AG10803 (cell line): Measurements from ENCODE around the gene TMEM244.
"Not testable (repeated sequence)": the region's sequence is repeated elsewhere in the genome, so short reads cannot be mapped to it uniquely, and the experiment has no call there.

ENCODE experiments used
- DNase-seq: peaks from one replicate; pipeline ENCODE4 v3.0.0; 2010; ENCODE audit warnings: low read depth
- H3K4me3 ChIP-seq: 2 replicates; pipeline ENCODE4 v1.5.1; 2011; ENCODE audit warnings: mild to moderate bottlenecking, low read length, control low read depth
- TF ChIP-seq, protein P1 (sequence below): conservative IDR thresholded peaks from 2 replicates; pipeline ENCODE4 v1.5.1; 2011; ENCODE audit warnings: mild to moderate bottlenecking, low read length, control low read depth, inconsistent platforms

TMEM244 gene

DNA sequence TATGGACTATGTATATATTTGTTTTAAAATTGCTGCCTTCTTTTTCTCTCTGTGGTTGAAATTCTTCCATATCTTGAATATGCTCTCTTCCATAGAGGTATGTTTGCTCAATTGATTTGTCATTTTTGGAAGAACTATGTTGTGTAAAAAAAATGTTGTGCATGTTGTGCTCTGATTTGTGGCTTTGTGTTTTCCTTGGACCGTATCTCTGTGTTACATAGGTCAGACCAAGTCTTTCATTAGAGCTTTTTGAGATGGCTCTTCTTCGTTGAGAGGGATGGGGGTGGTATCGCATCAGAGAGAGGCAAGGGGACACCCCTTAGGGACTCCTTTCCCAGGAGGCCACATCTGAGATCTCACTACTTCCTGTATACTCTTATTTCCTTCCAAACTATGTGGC lies 43.8 kb downstream of the TMEM244 start:
- no peak overlapping the region for H3K4me3 ChIP-seq
- DNase-seq = no peak
- TF ChIP-seq, protein P1, sequence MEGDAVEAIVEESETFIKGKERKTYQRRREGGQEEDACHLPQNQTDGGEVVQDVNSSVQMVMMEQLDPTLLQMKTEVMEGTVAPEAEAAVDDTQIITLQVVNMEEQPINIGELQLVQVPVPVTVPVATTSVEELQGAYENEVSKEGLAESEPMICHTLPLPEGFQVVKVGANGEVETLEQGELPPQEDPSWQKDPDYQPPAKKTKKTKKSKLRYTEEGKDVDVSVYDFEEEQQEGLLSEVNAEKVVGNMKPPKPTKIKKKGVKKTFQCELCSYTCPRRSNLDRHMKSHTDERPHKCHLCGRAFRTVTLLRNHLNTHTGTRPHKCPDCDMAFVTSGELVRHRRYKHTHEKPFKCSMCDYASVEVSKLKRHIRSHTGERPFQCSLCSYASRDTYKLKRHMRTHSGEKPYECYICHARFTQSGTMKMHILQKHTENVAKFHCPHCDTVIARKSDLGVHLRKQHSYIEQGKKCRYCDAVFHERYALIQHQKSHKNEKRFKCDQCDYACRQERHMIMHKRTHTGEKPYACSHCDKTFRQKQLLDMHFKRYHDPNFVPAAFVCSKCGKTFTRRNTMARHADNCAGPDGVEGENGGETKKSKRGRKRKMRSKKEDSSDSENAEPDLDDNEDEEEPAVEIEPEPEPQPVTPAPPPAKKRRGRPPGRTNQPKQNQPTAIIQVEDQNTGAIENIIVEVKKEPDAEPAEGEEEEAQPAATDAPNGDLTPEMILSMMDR = no peak

DNA sequence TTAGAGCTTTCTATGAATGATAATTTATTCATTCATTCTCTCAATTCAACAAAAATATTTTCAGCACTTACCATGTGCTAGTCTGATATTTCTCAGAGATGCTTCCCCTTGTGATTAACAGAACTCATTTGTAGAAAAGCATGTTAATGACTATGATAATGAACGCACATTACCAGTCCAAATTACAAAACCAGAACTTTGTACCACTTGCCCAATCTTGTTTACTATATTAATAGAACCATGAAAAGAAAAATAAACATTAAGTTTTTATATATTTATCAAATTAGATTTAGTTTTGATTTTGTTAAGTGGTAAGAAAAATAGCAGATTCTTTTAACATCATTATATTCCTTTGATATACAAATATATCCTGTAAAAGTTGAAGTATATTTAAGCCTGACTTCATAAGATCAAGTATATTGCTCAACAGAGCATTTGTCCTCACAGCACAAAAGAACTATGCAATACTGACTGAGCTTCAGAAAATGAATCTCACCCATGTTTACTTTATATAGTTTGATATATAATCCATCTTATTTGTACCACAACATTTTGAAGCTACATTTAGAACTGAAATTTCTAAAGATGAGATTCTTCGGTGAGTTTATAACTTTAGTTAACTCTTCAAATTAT lies 48.9 kb downstream of the TMEM244 start:
- no peak for DNase-seq
- TF ChIP-seq, protein P1 = no peak
- H3K4me3 ChIP-seq = no peak overlapping the region

DNA sequence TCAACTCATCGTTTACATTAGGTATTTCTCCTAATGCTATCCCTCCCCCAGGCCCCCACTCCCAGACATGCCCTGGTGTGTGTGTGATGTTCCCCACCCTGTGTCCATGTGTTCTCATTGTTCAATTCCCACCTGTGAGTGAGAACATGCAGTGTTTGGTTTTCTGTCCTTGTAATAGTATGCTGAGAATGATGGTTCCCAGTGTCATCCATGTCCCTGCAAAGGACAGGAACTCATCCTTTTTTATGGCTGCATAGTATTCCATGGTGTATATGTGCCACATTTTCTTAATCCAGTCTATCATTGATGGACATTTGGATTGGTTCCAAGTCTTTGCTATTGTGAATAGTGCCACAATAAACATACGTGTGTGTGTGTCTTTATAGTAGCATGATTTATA lies 54.0 kb downstream of the TMEM244 start:
- not testable (repeated sequence) for H3K4me3 ChIP-seq, DNase-seq

DNA sequence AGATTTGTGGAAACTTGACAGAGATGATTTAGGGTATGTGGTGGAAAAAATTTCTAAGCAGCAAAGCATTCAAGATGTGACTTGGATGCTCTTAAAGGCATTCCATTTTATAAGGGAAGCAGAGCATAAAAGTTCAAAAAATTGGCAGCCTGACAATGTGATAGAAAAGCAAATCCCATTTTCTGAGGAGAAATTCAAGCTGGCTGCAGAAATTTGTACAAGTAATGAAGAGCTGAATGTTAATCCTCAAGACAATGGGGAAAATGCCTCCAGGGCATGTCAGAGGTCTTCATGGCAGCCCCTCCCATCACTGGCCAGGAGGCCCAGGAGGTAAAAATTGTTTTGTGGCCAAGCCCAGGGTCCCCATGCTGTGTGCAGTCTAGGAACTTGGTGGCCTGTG lies 58.2 kb downstream of the TMEM244 start:
- not testable (repeated sequence) for DNase-seq, H3K4me3 ChIP-seq

DNA sequence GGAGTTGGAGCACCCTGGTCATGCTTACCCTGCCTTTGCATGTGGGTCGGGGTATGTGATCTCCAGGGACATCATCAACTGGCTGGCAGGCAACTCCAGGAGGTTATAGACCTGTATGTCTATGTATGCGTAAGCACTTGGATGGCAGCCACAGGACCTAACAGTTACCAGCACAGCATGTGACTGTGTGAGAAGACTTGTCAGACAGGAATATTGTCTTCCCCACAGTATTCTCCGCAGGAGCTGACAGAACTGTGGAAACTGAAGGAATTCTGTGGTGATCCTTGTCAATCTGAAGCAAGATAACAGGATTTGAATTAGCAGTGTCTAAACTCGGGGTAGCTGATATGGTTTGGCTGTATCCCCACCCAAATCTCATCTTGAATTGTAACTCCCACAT lies 59.2 kb downstream of the TMEM244 start:
- no peak overlapping the region for H3K4me3 ChIP-seq
- no peak for DNase-seq

DNA sequence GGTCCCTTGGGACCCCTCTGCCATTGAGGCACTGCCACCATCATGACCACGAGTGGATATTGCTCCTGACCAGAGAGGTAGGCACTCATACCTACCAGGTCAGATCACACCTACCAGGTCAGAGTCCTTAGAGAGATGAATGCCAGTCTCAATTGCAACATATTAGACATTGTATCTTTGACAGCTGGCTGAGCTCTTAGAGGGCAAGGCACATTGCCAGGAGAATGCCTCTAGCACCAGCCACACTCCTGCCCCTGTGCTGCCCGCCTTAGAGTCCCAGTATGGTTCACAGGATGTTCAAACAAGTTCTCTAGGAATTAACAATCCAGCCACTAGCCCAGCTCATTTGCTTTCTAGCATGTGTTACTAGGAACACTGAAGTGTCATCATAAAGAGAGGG lies 65.9 kb downstream of the TMEM244 start:
- TF ChIP-seq, protein P1 = no peak
- no peak overlapping the region for H3K4me3 ChIP-seq
- no peak for DNase-seq

More for the DNA sequence above, 59.2 kb downstream of the TMEM244 start:
- TF ChIP-seq, protein P1 = no peak

DNA sequence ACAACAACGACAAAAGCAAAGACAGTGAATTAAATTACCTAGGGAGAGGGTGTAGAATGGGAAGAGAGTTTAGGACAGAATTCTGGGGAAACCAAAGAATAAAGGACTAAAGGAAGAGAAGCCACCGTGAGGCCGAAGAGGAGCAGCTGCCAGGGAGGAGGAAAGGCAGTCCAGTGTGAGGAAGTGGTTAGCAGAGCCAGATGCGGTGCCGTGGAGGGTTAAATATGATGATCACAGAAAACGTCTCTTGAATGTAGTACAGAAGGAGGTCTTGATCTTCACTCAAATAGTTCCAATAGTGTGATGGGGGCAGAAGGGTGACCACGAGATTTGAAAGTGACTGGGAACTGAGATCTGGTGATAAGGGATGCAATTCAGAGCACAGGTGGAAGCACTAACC lies 67.7 kb downstream of the TMEM244 start:
- TF ChIP-seq, protein P1 = no peak
- no peak for DNase-seq
- no peak overlapping the region for H3K4me3 ChIP-seq

DNA sequence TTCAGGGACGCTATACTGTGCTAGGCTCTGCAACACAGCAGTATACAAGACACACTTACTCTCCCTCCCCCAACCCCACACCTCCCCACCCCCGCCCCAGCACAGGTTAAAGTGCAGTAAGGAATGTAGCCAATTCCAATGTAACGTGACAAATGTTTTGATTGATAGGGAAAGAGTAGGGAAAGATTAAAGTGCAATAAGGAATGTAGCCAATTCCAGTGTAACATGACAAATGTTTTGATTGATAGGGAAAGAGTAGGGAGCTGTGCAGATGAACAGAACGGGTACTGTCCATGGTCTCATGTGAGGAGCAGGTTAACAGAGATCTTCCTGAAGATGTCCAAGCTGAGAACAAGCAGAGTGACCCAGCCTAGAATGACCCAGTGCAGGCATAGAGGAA lies 69.1 kb downstream of the TMEM244 start:
- TF ChIP-seq, protein P1 = no peak
- H3K4me3 ChIP-seq = no peak overlapping the region
- DNase-seq = no peak
